Astrocyte (in vitro differentiated cells and primary cell): ENCODE measurements around the gene SEMA3A. TPM values are rescaled to one million over a fixed set of nuclear protein-coding genes. Genes with fewer than 3 reads are reported as not detected.

Experiments used
- DNase-seq: peaks from one replicate; pipeline ENCODE4 v3.0.0-alpha.2; 2010; ENCODE audit warnings: low read depth
- FAIRE-seq: peaks from 2 replicates; lab custom pipeline; 2011; peaks lifted over from hg19 to GRCh38; lab: Jason Lieb, UNC
- H2AFZ ChIP-seq: 2 replicates; pipeline ENCODE4 v1.6.0; 2012; ENCODE audit warnings: low read depth, low read length, inconsistent platforms
- H3K27ac ChIP-seq: 2 replicates; pipeline ENCODE4 v1.5.1; 2011; ENCODE audit warnings: low read depth, low read length, inconsistent platforms
- H3K27me3 ChIP-seq: 2 replicates; pipeline ENCODE4 v1.6.0; 2011; ENCODE audit warnings: low read length, inconsistent platforms; ENCODE audit not compliant: insufficient read depth
- H3K36me3 ChIP-seq: 2 replicates; pipeline ENCODE4 v1.5.1; 2011; ENCODE audit warnings: low read length, inconsistent platforms; ENCODE audit not compliant: insufficient read depth
- H3K4me1 ChIP-seq: 2 replicates; pipeline ENCODE4 v1.5.1; 2011; ENCODE audit warnings: low read length, inconsistent platforms; ENCODE audit not compliant: insufficient read depth
- H3K4me2 ChIP-seq: 2 replicates; pipeline ENCODE4 v1.6.0; 2012; ENCODE audit warnings: low read length, inconsistent platforms
- H3K4me3 ChIP-seq: 2 replicates; pipeline ENCODE4 v1.5.1; 2011; ENCODE audit warnings: low read depth, mild to moderate bottlenecking, low read length, inconsistent platforms; ENCODE audit not compliant: insufficient read depth
- H3K79me2 ChIP-seq: 2 replicates; pipeline ENCODE4 v1.6.0; 2012; ENCODE audit warnings: mild to moderate bottlenecking, low read length, inconsistent platforms; ENCODE audit not compliant: insufficient read depth
- H3K9ac ChIP-seq: 2 replicates; pipeline ENCODE4 v1.6.0; 2012; ENCODE audit warnings: mild to moderate bottlenecking, low read length, inconsistent platforms
- H3K9me3 ChIP-seq: 2 replicates; pipeline ENCODE4 v1.5.1; 2012; ENCODE audit warnings: low read depth, mild to moderate bottlenecking, low read length, inconsistent platforms; ENCODE audit not compliant: insufficient read depth
- H4K20me1 ChIP-seq: 2 replicates; pipeline ENCODE4 v1.6.0; 2012; ENCODE audit warnings: low read length, inconsistent platforms; ENCODE audit not compliant: insufficient read depth
- H3K27ac Mint-ChIP-seq: one replicate; pipeline ENCODE4 v1.8.0; 2021; ENCODE audit warnings: mild to moderate bottlenecking, mixed read lengths; ENCODE audit not compliant: unreplicated experiment
- H3K27me3 Mint-ChIP-seq: one replicate; pipeline ENCODE4 v1.8.0; 2021; ENCODE audit warnings: low read depth, mixed read lengths; ENCODE audit not compliant: unreplicated experiment
- H3K36me3 Mint-ChIP-seq: one replicate; pipeline ENCODE4 v1.8.0; 2021; ENCODE audit warnings: low read depth, mixed read lengths; ENCODE audit not compliant: unreplicated experiment
- H3K4me1 Mint-ChIP-seq: one replicate; pipeline ENCODE4 v1.8.0; 2021; ENCODE audit warnings: low read depth, mixed read lengths; ENCODE audit not compliant: unreplicated experiment
- H3K4me3 Mint-ChIP-seq: one replicate; pipeline ENCODE4 v1.8.0; 2021; ENCODE audit warnings: mild to moderate bottlenecking, moderate library complexity, mixed read lengths; ENCODE audit not compliant: unreplicated experiment
- H3K9me3 Mint-ChIP-seq: one replicate; pipeline ENCODE4 v1.8.0; 2021; ENCODE audit warnings: mild to moderate bottlenecking, mixed read lengths; ENCODE audit not compliant: unreplicated experiment
- EZH2 ChIP-seq: IDR thresholded peaks from 2 replicates; pipeline ENCODE4 v1.6.1; 2012; ENCODE audit warnings: mild to moderate bottlenecking, low read length, inconsistent platforms; ENCODE audit not compliant: insufficient read depth
- total RNA-seq: library from RNA; stranded (reverse); gene quantifications from 2 replicates; pipeline ENCODE4 v1.2.1, GENCODE V29; 2021
- TF ChIP-seq, protein P1 (sequence below): IDR thresholded peaks from 2 replicates; pipeline ENCODE4 v1.5.1; 2011; ENCODE audit warnings: low read depth, mild to moderate bottlenecking, inconsistent platforms, low read length, moderate library complexity; ENCODE audit not compliant: insufficient read depth

Gene SEMA3A
- total RNA-seq, 1 donor from 2014 or later, result 31.3 TPM

DNA sequence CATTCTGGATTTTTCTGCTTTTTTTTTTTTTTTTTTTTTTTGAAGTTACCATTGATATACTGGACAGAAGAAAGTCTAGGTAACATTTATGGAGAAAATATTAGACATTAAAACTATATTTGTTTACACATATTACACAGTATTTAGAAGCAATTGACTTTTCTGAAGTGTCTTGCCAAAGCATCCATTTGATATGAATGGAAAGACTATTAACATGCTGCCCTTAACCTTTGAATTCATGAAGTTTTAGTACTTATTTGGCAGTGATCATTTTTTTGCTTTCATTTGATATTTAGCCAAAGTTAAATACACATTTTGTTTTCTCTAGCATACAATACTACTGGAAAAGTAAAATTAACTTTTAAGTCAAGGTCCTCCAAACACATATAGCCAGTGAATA is 210.0 kb downstream of the SEMA3A start:
- no peak overlapping the region for H3K27ac Mint-ChIP-seq
- no peaks in the 10 kb centered on the region for H3K79me2 ChIP-seq
- FAIRE-seq, result no peak

DNA sequence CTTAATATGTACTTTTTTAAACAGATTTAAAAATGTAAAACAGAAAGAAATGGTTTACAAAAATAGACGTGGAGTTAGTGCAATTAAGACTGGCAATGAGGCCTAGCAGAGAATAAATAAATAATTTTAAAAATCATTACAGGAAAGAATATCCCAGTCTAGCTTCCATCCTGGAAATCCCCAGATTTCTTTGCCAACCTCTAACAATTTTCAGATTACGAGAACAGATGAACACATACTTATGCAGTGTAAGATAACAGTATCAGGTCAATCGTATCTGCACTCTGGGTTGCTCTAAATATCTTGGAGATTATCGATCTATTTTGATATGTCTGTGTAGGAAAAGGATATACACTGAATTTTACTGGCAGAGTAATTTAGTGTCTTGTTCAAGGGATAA is 210.5 kb downstream of the SEMA3A start:
- no peak for TF ChIP-seq EZH2
- TF ChIP-seq, protein P1, sequence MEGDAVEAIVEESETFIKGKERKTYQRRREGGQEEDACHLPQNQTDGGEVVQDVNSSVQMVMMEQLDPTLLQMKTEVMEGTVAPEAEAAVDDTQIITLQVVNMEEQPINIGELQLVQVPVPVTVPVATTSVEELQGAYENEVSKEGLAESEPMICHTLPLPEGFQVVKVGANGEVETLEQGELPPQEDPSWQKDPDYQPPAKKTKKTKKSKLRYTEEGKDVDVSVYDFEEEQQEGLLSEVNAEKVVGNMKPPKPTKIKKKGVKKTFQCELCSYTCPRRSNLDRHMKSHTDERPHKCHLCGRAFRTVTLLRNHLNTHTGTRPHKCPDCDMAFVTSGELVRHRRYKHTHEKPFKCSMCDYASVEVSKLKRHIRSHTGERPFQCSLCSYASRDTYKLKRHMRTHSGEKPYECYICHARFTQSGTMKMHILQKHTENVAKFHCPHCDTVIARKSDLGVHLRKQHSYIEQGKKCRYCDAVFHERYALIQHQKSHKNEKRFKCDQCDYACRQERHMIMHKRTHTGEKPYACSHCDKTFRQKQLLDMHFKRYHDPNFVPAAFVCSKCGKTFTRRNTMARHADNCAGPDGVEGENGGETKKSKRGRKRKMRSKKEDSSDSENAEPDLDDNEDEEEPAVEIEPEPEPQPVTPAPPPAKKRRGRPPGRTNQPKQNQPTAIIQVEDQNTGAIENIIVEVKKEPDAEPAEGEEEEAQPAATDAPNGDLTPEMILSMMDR, result no peak
- H3K9ac ChIP-seq, result no peak overlapping the region
- H2AFZ ChIP-seq, result no peak overlapping the region
- H3K9me3 ChIP-seq, result no peaks in the 10 kb centered on the region
- no peak overlapping the region for H3K4me3 Mint-ChIP-seq
- H3K9me3 Mint-ChIP-seq, result no peaks in the 10 kb centered on the region
- H3K27ac Mint-ChIP-seq, result no peak overlapping the region
- no peaks in the 10 kb centered on the region for H3K79me2 ChIP-seq
- H3K36me3 ChIP-seq, result no peaks in the 10 kb centered on the region
- H3K4me1 Mint-ChIP-seq, result no peaks in the 10 kb centered on the region
- no peaks in the 10 kb centered on the region for H3K4me1 ChIP-seq
- DNase-seq (no peak), FAIRE-seq (no peak)
- no peak overlapping the region for H3K4me2 ChIP-seq
- H3K27me3 ChIP-seq, result no peaks in the 10 kb centered on the region
- no peak overlapping the region for H3K4me3 ChIP-seq
- no peaks in the 10 kb centered on the region for H4K20me1 ChIP-seq
- no peaks in the 10 kb centered on the region for H3K27me3 Mint-ChIP-seq
- peaks cover 2% of the 10 kb centered on the region for H3K36me3 Mint-ChIP-seq
- H3K27ac ChIP-seq, result no peak overlapping the region

More for the DNA sequence above, 210.0 kb downstream of the SEMA3A start:
- Mint-ChIP-seq H3K36me3 (peaks cover 2% of the 10 kb centered on the region), H3K9me3 (no peaks in the 10 kb centered on the region), H3K4me1 (no peaks in the 10 kb centered on the region), H3K4me3 (no peak overlapping the region), H3K27me3 (no peaks in the 10 kb centered on the region)
- no peaks in the 10 kb centered on the region for H3K9me3 ChIP-seq
- H3K27ac ChIP-seq, result no peak overlapping the region
- H3K4me2 ChIP-seq, result no peak overlapping the region
- no peak for DNase-seq
- H3K4me3 ChIP-seq, result no peak overlapping the region
- no peaks in the 10 kb centered on the region for H3K4me1 ChIP-seq
- no peak overlapping the region for H3K9ac ChIP-seq
- TF ChIP-seq EZH2, result no peak
- TF ChIP-seq, protein P1, result no peak
- no peaks in the 10 kb centered on the region for H3K36me3 ChIP-seq
- no peaks in the 10 kb centered on the region for H4K20me1 ChIP-seq
- no peaks in the 10 kb centered on the region for H3K27me3 ChIP-seq
- H2AFZ ChIP-seq, result no peak overlapping the region

DNA sequence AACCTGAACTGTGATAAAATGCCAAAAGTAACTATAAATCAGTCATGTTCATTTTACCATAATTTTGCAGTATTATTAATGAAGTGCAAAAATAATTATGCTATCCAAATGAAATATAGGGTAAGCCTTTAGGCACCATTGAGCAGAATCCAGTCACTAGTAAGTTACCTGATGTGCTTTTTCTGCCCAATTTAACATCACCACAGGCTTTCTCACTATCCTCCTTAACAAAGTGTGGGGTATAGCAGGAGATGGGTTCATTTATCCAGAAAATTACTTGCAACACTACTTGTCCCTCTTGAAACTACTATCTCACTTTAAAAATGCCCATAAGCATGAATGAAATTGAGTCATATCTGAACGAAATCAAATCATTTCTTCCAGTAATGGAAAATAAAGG is 211.0 kb downstream of the SEMA3A start:
- H3K9me3 ChIP-seq, result no peaks in the 10 kb centered on the region

More for the DNA sequence above, 211.0 kb downstream of the SEMA3A start:
- Mint-ChIP-seq H3K27ac (no peak overlapping the region), H3K4me1 (no peaks in the 10 kb centered on the region), H3K4me3 (no peak overlapping the region), H3K9me3 (no peaks in the 10 kb centered on the region), H3K36me3 (peaks cover 2% of the 10 kb centered on the region), H3K27me3 (no peaks in the 10 kb centered on the region)
- Histone ChIP-seq H3K9ac (no peak overlapping the region), H3K4me2 (no peak overlapping the region), H3K27me3 (no peaks in the 10 kb centered on the region), H3K4me3 (no peak overlapping the region), H3K79me2 (no peaks in the 10 kb centered on the region), H3K36me3 (no peaks in the 10 kb centered on the region), H2AFZ (no peak overlapping the region), H3K4me1 (no peaks in the 10 kb centered on the region), H3K27ac (no peak overlapping the region), H4K20me1 (no peaks in the 10 kb centered on the region)
- no peak for DNase-seq
- TF ChIP-seq, protein P1, result no peak
- no peak for TF ChIP-seq EZH2
- FAIRE-seq, result no peak
